Measurements from ENCODE around the gene SPG21. TPM values are rescaled to one million over a fixed set of nuclear protein-coding genes. Genes with fewer than 3 reads are reported as not detected.

The SPG21 gene
- total and polyA plus RNA-seq, 2 of the 13 experiments (the other 11 are each of a cell fraction or from before 2014, with no cell fraction given), result 36.7 to 42.4 TPM

- TF ChIP-seq, protein P1, sequence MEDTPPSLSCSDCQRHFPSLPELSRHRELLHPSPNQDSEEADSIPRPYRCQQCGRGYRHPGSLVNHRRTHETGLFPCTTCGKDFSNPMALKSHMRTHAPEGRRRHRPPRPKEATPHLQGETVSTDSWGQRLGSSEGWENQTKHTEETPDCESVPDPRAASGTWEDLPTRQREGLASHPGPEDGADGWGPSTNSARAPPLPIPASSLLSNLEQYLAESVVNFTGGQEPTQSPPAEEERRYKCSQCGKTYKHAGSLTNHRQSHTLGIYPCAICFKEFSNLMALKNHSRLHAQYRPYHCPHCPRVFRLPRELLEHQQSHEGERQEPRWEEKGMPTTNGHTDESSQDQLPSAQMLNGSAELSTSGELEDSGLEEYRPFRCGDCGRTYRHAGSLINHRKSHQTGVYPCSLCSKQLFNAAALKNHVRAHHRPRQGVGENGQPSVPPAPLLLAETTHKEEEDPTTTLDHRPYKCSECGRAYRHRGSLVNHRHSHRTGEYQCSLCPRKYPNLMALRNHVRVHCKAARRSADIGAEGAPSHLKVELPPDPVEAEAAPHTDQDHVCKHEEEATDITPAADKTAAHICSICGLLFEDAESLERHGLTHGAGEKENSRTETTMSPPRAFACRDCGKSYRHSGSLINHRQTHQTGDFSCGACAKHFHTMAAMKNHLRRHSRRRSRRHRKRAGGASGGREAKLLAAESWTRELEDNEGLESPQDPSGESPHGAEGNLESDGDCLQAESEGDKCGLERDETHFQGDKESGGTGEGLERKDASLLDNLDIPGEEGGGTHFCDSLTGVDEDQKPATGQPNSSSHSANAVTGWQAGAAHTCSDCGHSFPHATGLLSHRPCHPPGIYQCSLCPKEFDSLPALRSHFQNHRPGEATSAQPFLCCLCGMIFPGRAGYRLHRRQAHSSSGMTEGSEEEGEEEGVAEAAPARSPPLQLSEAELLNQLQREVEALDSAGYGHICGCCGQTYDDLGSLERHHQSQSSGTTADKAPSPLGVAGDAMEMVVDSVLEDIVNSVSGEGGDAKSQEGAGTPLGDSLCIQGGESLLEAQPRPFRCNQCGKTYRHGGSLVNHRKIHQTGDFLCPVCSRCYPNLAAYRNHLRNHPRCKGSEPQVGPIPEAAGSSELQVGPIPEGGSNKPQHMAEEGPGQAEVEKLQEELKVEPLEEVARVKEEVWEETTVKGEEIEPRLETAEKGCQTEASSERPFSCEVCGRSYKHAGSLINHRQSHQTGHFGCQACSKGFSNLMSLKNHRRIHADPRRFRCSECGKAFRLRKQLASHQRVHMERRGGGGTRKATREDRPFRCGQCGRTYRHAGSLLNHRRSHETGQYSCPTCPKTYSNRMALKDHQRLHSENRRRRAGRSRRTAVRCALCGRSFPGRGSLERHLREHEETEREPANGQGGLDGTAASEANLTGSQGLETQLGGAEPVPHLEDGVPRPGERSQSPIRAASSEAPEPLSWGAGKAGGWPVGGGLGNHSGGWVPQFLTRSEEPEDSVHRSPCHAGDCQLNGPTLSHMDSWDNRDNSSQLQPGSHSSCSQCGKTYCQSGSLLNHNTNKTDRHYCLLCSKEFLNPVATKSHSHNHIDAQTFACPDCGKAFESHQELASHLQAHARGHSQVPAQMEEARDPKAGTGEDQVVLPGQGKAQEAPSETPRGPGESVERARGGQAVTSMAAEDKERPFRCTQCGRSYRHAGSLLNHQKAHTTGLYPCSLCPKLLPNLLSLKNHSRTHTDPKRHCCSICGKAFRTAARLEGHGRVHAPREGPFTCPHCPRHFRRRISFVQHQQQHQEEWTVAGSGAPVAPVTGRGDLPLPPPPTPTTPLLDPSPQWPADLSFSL (CRISPR knock-in tag; IDR thresholded peaks at IDR 0.05), result peak; percentile 70; the same call in 1 of the 2 replicates
- no peak; the same call in 1 of the 2 replicates for TF ChIP-seq ZNF749 (CRISPR knock-in tag; IDR thresholded peaks at IDR 0.05; ENCODE audit: borderline replicate concordance)
- no peak; the same call in 1 of the 2 replicates for TF ChIP-seq SP5 (CRISPR knock-in tag; IDR thresholded peaks at IDR 0.05; ENCODE audit: borderline replicate concordance, low read depth)
- peak; percentile 58; the same call in 1 of the 2 replicates for TF ChIP-seq DMAP1 (CRISPR knock-in tag; IDR thresholded peaks at IDR 0.05)
- TF ChIP-seq ZNF879 (CRISPR knock-in tag; IDR thresholded peaks at IDR 0.05), result no peak
- TF ChIP-seq ZNF781 (CRISPR knock-in tag; IDR thresholded peaks at IDR 0.05; ENCODE audit: borderline replicate concordance, not compliant biosample characterization), result no peak
- TF ChIP-seq, protein P2, sequence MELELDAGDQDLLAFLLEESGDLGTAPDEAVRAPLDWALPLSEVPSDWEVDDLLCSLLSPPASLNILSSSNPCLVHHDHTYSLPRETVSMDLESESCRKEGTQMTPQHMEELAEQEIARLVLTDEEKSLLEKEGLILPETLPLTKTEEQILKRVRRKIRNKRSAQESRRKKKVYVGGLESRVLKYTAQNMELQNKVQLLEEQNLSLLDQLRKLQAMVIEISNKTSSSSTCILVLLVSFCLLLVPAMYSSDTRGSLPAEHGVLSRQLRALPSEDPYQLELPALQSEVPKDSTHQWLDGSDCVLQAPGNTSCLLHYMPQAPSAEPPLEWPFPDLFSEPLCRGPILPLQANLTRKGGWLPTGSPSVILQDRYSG (CRISPR knock-in tag; IDR thresholded peaks at IDR 0.05), result no peak
- no peak for TF ChIP-seq IKZF4 (CRISPR knock-in tag; IDR thresholded peaks at IDR 0.05; ENCODE audit: borderline replicate concordance, low read depth, not compliant biosample characterization)
- TF ChIP-seq ZFP37 (CRISPR knock-in tag; IDR thresholded peaks at IDR 0.05; ENCODE audit: borderline replicate concordance), result no peak
- TF ChIP-seq MNT (IDR thresholded peaks at IDR 0.05), result 0 out of 2 replicates have a peak, but pooled peaks have one; percentile 24
- TF ChIP-seq BATF2 (CRISPR knock-in tag; IDR thresholded peaks at IDR 0.05), result no peak
- TF ChIP-seq ZNF740 (CRISPR knock-in tag; IDR thresholded peaks at IDR 0.05), result no peak
- peak; percentile 35; the same call in 1 of the 2 replicates for TF ChIP-seq ZSCAN29 (CRISPR knock-in tag; conservative IDR thresholded peaks at IDR 0.05)
- TF ChIP-seq ZNF652 (CRISPR knock-in tag; IDR thresholded peaks at IDR 0.05; ENCODE audit: borderline replicate concordance, low read depth), result no peak
- TF ChIP-seq, protein P3, sequence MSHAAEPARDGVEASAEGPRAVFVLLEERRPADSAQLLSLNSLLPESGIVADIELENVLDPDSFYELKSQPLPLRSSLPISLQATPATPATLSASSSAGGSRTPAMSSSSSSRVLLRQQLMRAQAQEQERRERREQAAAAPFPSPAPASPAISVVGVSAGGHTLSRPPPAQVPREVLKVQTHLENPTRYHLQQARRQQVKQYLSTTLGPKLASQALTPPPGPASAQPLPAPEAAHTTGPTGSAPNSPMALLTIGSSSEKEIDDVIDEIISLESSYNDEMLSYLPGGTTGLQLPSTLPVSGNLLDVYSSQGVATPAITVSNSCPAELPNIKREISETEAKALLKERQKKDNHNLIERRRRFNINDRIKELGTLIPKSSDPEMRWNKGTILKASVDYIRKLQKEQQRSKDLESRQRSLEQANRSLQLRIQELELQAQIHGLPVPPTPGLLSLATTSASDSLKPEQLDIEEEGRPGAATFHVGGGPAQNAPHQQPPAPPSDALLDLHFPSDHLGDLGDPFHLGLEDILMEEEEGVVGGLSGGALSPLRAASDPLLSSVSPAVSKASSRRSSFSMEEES (CRISPR knock-in tag; IDR thresholded peaks at IDR 0.05), result 0 out of 2 replicates have a peak, but pooled peaks have one; percentile 34
- TF ChIP-seq ZKSCAN8 (CRISPR knock-in tag; IDR thresholded peaks at IDR 0.05; ENCODE audit: borderline replicate concordance), result peak; percentile 58; the same call in 1 of the 2 replicates
- TF ChIP-seq JARID2 (CRISPR knock-in tag; IDR thresholded peaks at IDR 0.05; ENCODE audit: insufficient replicate concordance), result no peak
Observed at GRCh38 chr15:65032801-65033537, 43.3 kb upstream of the SPG21 start (continued).
